ENCODE results near the gene NUDT7. TPM values are rescaled to one million over a fixed set of nuclear protein-coding genes. Genes with fewer than 3 reads are reported as not detected.

Gene NUDT7
- total RNA-seq, 1 donor from 2014 or later = 3.4 TPM

GRCh38 chr16:77787452-77787851 is 65.1 kb downstream of the NUDT7 start:
- H3K4me3 ChIP-seq = no peak overlapping the region
- TF ChIP-seq CTCF (IDR thresholded peaks at IDR 0.05) (no peak), POLR2A (IDR thresholded peaks at IDR 0.05) (no peak), POLR2AphosphoS5 (IDR thresholded peaks at IDR 0.05; ENCODE audit: insufficient read depth in 1 of 2, low read depth in 1 of 2) (no peak)
- intact Hi-C loops (cut with DNase I) = no loop called here
- H3K36me3 ChIP-seq = no peaks in the 10 kb centered on the region
- H3K4me1 ChIP-seq = peaks cover 19% of the 10 kb centered on the region
- H3K27ac ChIP-seq = no peak overlapping the region
- no peaks in the 10 kb centered on the region for H3K9me3 ChIP-seq
- DNase-seq (ENCODE audit: extremely low spot score in 2 of 2) = no peak
- H3K27me3 ChIP-seq = peaks cover 15% of the 10 kb centered on the region

DNA sequence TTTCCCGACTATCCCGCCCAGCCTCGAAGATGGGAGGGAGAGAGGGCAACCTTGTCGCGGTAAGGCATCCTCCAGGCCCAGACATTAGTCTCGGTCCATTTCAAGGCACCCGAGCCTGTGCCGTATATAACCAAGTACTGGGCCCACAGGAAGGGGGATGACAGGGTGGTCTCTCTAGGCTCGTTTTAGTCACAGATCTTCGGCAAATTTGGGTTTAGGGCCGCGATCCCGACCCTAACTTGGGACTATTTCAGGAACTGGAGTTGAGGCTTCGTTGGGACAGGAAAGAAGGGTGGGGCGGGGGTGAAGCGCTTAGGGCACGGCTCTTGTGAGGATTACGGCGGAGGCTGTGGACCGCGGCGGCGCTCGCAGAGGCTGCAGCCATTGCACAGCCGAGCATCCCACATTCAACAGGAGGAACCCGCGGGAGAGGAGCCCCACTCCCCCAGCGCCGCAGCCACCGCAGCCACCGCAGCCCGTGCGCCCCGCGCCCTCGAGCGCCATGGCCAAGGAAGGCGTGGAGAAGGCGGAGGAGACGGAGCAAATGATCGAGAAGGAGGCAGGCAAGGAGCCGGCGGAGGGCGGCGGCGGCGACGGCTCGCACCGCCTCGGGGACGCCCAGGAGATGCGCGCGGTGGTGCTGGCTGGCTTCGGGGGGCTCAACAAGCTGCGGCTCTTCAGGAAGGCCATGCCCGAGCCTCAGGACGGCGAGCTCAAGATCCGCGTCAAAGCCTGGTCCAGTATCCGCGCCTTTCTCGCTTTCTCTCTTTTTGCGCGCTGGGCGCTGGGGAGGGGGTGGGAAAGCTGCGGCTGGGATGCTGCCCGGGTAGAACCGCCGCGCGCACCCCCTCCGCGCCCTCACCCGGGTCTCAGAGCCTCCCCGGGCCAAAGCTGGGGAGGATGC is 66.1 kb downstream of the NUDT7 start, which contains the start of gene VAT1L:
Gene VAT1L, plus strand, starts transcription at position 384 of the 904 bp plus-strand sequence. Its CDS starts 119 bp downstream, at position 503.
- intact Hi-C loops (cut with DNase I) = no loop called here
- Histone ChIP-seq H3K9me3 (no peaks in the 10 kb centered on the region), H3K4me3 (peak within 1 kb of the TSS; percentile 48 to 51), H3K36me3 (no peaks in the 10 kb centered on the region), H3K27ac (no peak within 1 kb of the TSS), H3K27me3 (peaks cover 15% of the 10 kb centered on the region), H3K4me1 (peaks cover 19% of the 10 kb centered on the region)
- TF ChIP-seq CTCF (IDR thresholded peaks at IDR 0.05) (no peak), POLR2A (IDR thresholded peaks at IDR 0.05) (no peak), POLR2AphosphoS5 (IDR thresholded peaks at IDR 0.05; ENCODE audit: insufficient read depth in 1 of 2, low read depth in 1 of 2) (no peak)
- no peak for DNase-seq (ENCODE audit: extremely low spot score in 2 of 2)

DNA sequence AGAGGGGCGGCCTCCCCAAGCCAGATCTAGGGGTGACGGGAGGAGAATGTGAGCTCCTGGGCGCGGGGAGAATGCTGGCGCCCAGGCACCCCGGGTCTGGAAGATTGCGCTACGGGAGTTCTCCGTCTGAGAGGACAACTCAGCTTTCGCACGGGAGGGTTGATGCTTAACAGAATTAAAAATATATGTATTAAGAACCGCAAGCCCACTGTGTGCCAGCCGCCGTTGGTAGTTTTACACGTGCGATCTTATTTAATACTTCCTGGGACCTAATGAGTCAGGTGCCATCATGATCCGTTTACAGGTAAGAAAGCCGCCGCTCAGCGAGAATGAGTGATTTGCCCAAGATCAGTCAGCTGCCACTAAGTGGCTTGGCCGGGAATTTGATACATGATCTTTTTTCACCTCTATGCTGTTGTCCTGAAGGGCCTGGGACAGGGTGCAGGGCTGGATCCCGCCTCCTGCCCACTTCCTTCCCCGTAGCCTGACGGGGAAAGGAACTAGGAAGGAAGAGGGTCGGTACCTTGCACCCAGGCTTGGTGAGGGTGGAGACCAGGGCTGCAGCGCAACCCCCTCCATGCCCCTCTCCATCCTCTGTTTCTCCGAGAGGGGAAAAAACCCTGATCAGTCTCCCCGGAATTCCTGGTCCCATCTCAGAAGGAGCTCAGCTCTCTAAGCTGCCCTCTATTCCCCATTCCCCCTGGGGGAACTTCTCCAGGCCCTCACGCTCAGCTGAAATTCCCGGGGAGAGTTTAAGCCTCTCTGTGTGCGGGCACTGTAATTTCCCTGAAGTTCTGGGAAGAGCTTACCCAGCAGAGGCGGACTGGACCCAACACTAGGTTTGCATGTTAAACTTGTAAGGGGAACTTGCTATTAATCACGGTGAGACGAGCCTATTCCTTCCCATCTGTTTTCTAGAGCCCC is 67.0 kb downstream of the NUDT7 start:
- intact Hi-C loops (cut with DNase I) = no loop called here
- peaks cover 15% of the 10 kb centered on the region for H3K27me3 ChIP-seq

GRCh38 chr16:77790009-77790372 is 67.7 kb downstream of the NUDT7 start:
- intact Hi-C loops (cut with DNase I) = no loop called here
- Histone ChIP-seq H3K36me3 (no peaks in the 10 kb centered on the region), H3K27me3 (peaks cover 15% of the 10 kb centered on the region), H3K27ac (no peak overlapping the region), H3K4me1 (peaks cover 19% of the 10 kb centered on the region), H3K9me3 (no peaks in the 10 kb centered on the region), H3K4me3 (no peak overlapping the region)
- no peak for DNase-seq (ENCODE audit: extremely low spot score in 2 of 2)
- TF ChIP-seq POLR2AphosphoS5 (IDR thresholded peaks at IDR 0.05; ENCODE audit: insufficient read depth in 1 of 2, low read depth in 1 of 2) = no peak
- TF ChIP-seq POLR2A (IDR thresholded peaks at IDR 0.05) = no peak
- TF ChIP-seq CTCF (IDR thresholded peaks at IDR 0.05) = no peak

More for the DNA sequence above, 67.0 kb downstream of the NUDT7 start:
- DNase-seq (ENCODE audit: extremely low spot score in 2 of 2) = no peak
- Histone ChIP-seq H3K9me3 (no peaks in the 10 kb centered on the region), H3K4me1 (peaks cover 19% of the 10 kb centered on the region), H3K4me3 (peak overlapping the region; percentile 48 to 51), H3K27ac (no peak overlapping the region), H3K36me3 (no peaks in the 10 kb centered on the region)
- TF ChIP-seq POLR2AphosphoS5 (IDR thresholded peaks at IDR 0.05; ENCODE audit: insufficient read depth in 1 of 2, low read depth in 1 of 2) (no peak), CTCF (IDR thresholded peaks at IDR 0.05) (no peak), POLR2A (IDR thresholded peaks at IDR 0.05) (no peak)
